Kidney (tissue), 14 donors: ENCODE data around the gene MORN1. TPM values are rescaled to one million over a fixed set of nuclear protein-coding genes. Genes with fewer than 3 reads are reported as not detected.

Experiments
- DNase-seq, 5 donors: peaks; one replicate each; pipeline ENCODE4 v3.0.0-alpha.2; 2013 to 2020
- FAIRE-seq: peaks from 2 replicates; lab custom pipeline; 2012; peaks lifted over from hg19 to GRCh38; lab: Jason Lieb, UNC
- H3K27ac ChIP-seq, 2 donors: one replicate each; pipeline ENCODE4 v1.7.0; 2013; ENCODE audit warnings: low read depth in 2 of 2, low read length in 2 of 2, inconsistent platforms in 1 of 2
- H3K27me3 ChIP-seq: one replicate; pipeline ENCODE4 v1.7.1; 2013; ENCODE audit warnings: low read length, inconsistent platforms; ENCODE audit not compliant: control insufficient read depth, insufficient read depth
- H3K36me3 ChIP-seq, 3 donors: one replicate each; pipeline versions ENCODE4 v1.7.0 to v1.7.1; 2013; ENCODE audit warnings: low read length in 3 of 3, control low read depth in 1 of 3, inconsistent platforms in 1 of 3; ENCODE audit not compliant: insufficient read depth in 3 of 3, control insufficient read depth in 2 of 3
- H3K4me1 ChIP-seq, 3 donors: one replicate each; pipeline versions ENCODE4 v1.7.0 to v1.7.1; 2013; ENCODE audit warnings: low read length in 3 of 3, inconsistent platforms in 1 of 3, low read depth in 1 of 3; ENCODE audit not compliant: control insufficient read depth in 2 of 3, insufficient read depth in 2 of 3
- H3K4me3 ChIP-seq, 3 donors: one replicate each; pipeline versions ENCODE4 v1.7.0 to v1.8.1; 2013; ENCODE audit warnings: low read length in 3 of 3, control low read depth in 1 of 3, inconsistent platforms in 1 of 3
- H3K9ac ChIP-seq, 3 donors: one replicate each; pipeline versions ENCODE4 v1.7.0 to v1.7.1; 2013; ENCODE audit warnings: low read length in 3 of 3, control low read depth in 1 of 3, inconsistent platforms in 1 of 3
- H3K9me3 ChIP-seq, 3 donors: one replicate each; pipeline versions ENCODE4 v1.7.0 to v1.7.1; 2013; ENCODE audit warnings: low read length in 3 of 3, control low read depth in 1 of 3, inconsistent platforms in 1 of 3; ENCODE audit not compliant: control insufficient read depth in 2 of 3, insufficient read depth in 1 of 3
- intact Hi-C: fragments of 100-400 bp; cut with DNase I; formaldehyde crosslinking; loops from one replicate; pipeline ENCODE4 v1.11.1; 2022
- polyA plus RNA-seq: library from polyadenylated mRNA; stranded (reverse); fragments of 350-450 nt; fragmentation: Illumina TruSeq; extraction: RNeasy Lipid Tissue Mini Kit (QIAGEN cat#74804); gene quantifications from one replicate; pipeline ENCODE4 v1.2.3, GENCODE V29; 2014; ENCODE audit warnings: low read depth, low replicate concordance; ENCODE audit not compliant: insufficient read depth
- total RNA-seq: library from RNA; stranded (reverse); fragmentation: NEBNext Ultra II Directional; extraction: Animal tissue kit (Norgen Biotek cat#: 25700); gene quantifications from one replicate; pipeline ENCODE4 v1.2.1, GENCODE V29; 2021
- TF ChIP-seq, protein P1 (sequence below): IDR thresholded peaks from 3 replicates; pipeline ENCODE4 v1.5.1; 2012; ENCODE audit warnings: mild to moderate bottlenecking, moderate library complexity, borderline replicate concordance; ENCODE audit not compliant: insufficient read depth; ENCODE audit errors: extremely low read depth
- donor health status: control.
- donor health status: control.
- donor health status: control.
- donor health status: control.
- donor health status: control.
- donor health status: DM: yes; HTN: yes; CAD: no.
- donor health status: Normal renal cell carcinoma (clear cell type).

MORN1 gene
- total and polyA plus RNA-seq, 2 donors from 2014 or later = 9.0 to 24.7 TPM

DNA sequence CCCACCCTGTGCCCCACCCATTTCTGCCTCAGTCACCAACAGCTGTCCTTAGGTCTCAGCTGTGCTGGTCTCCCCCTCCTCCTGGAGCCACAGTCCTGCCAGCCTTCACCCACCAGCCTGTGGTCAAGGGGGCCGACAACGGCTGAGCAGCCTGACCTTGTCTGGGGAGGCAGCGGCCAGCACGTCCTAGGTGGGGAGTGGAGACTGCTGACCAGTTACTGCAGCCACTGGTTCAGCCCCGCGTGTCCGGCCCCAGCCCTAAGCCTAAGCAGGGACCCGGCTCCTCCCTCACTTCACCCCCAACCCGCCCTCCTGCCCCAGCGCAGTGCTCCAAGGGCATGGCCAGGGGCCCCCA lies 79.2 kb downstream of the MORN1 start:
- no peak overlapping the region for H3K9ac ChIP-seq
- no peak overlapping the region for H3K27ac ChIP-seq
- no peaks in the 10 kb centered on the region for H3K27me3 ChIP-seq
- no peaks in the 10 kb centered on the region for H3K9me3 ChIP-seq
- TF ChIP-seq, protein P1, sequence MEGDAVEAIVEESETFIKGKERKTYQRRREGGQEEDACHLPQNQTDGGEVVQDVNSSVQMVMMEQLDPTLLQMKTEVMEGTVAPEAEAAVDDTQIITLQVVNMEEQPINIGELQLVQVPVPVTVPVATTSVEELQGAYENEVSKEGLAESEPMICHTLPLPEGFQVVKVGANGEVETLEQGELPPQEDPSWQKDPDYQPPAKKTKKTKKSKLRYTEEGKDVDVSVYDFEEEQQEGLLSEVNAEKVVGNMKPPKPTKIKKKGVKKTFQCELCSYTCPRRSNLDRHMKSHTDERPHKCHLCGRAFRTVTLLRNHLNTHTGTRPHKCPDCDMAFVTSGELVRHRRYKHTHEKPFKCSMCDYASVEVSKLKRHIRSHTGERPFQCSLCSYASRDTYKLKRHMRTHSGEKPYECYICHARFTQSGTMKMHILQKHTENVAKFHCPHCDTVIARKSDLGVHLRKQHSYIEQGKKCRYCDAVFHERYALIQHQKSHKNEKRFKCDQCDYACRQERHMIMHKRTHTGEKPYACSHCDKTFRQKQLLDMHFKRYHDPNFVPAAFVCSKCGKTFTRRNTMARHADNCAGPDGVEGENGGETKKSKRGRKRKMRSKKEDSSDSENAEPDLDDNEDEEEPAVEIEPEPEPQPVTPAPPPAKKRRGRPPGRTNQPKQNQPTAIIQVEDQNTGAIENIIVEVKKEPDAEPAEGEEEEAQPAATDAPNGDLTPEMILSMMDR = no peak
- FAIRE-seq (no peak), DNase-seq (no peak)
- H3K4me1 ChIP-seq = peaks cover 0 to 17% (median 0%) of the 10 kb centered on the region in 3 donors
- H3K36me3 ChIP-seq = peaks cover 0 to 14% (median 7%) of the 10 kb centered on the region in 3 donors
- intact Hi-C loops = loop anchor here (10.0 kb wide), 1 partner anchor 97 kb away; no protein-coding TSS in a partner anchor
- no peak overlapping the region for H3K4me3 ChIP-seq

DNA sequence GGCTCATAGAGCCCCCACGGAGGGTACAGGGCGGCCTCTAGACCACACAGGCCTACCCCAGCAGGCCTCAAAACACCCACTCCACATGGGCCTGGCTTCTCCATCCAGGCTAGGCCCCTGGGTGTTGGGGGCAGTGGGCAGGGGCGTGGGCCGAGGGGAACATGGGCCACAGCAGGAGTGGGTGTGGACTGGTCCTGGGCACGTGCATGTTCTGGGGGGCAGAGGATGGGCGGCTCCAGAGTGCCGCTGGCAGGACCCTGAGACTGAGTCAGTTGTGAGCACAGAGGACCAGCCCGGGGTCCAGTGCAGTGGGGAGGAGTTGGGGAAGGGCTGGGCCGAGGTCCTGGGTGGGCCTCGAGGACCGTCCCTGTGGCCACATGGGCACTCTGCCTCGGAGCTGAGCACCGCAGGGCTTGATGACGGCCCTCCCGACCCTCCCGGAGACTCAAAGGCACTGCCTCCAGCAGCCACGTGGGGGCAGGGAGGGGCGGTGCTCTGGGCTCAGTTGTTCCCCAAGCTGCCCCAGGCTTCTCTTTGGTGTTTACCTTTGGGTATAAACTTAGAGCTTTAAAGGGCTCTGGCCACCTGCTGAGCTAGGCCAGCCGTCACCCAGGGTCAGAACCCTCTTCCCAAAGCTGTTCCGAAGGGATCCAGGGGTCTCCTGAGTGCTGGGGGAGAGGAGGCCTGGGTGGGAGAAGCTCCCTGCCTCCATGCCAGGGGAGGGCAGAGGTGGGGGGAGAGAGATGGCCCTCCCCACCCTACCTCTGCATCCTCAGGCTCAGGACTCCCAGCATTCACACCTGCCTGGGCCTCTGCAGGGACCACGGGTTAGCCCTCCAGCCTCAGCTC lies 79.9 kb downstream of the MORN1 start:
- DNase-seq (peak in 4 of 5 donors; percentile 66 to 85 (median 80)), FAIRE-seq (no peak)
- H3K4me1 ChIP-seq = peaks cover 0 to 17% (median 0%) of the 10 kb centered on the region in 3 donors
- H3K27ac ChIP-seq = peak overlapping the region in 1 of 2 donors; percentile 57
- no peaks in the 10 kb centered on the region for H3K9me3 ChIP-seq
- no peak overlapping the region for H3K4me3 ChIP-seq
- intact Hi-C loops = loop anchor here (10.0 kb wide), 1 partner anchor 97 kb away; no protein-coding TSS in a partner anchor
- peaks cover 0 to 16% (median 7%) of the 10 kb centered on the region in 3 donors for H3K36me3 ChIP-seq
- TF ChIP-seq, protein P1 = no peak
- no peaks in the 10 kb centered on the region for H3K27me3 ChIP-seq
- H3K9ac ChIP-seq = no peak overlapping the region

DNA sequence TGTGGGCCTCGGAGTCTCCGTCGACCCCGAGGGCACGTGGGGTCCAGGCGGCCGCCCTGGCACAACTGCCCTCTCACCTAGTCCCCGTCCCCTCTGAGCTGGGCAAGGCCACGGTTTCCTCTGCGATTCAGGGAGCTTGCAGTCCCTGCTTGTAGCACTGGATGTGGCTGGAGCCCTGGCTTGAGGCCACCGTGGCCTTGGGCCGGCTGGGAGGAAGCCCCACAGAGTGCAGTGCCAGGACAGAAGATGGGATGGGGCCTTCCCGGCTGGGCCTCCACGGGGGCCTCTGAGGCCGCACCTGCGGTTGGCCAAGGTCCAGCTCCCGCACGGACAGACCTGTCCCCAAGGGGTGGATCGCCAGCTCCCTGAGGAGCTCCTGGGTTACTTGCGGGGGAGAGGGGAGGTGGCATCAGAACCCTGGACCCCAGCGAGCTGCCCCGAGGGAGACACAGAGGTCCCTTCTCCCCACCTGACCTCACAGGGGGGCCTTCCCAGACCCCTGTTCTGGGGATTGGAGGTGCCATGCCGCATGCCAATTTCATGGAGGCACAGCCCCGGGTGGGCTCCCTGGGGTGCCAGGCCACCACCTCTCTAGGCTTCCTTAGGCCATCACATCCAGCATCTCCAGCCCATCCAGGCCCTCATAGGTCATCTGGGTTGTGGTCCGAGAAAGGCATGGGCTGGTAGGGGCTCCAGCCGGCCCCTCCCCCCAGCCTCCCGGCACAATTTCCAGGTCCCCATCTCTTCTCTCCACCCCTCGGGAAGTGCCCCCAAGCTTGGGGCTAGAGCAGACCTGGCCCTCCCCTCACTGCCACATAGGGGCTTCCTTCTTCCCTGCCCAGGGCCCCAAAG lies 80.8 kb downstream of the MORN1 start:
- DNase-seq (no peak), FAIRE-seq (no peak)
- no peaks in the 10 kb centered on the region for H3K27me3 ChIP-seq
- TF ChIP-seq, protein P1 = no peak
- intact Hi-C loops = loop anchor here (10.0 kb wide), 1 partner anchor 96 kb away; no protein-coding TSS in a partner anchor
- no peaks in the 10 kb centered on the region for H3K9me3 ChIP-seq
- H3K4me3 ChIP-seq = no peak overlapping the region
- H3K36me3 ChIP-seq = peaks cover 0 to 17% (median 7%) of the 10 kb centered on the region in 3 donors
- no peak overlapping the region for H3K9ac ChIP-seq
- H3K27ac ChIP-seq = no peak overlapping the region
- peaks cover 0 to 17% (median 0%) of the 10 kb centered on the region in 3 donors for H3K4me1 ChIP-seq
